ENCODE results near the gene P3H4. TPM values are rescaled to one million over a fixed set of nuclear protein-coding genes. Genes with fewer than 3 reads are reported as not detected.

Gene P3H4
- total and polyA plus RNA-seq, 2 donors (not counting 3 experiments of a cell fraction or from before 2014, with no cell fraction given) = 39.2 to 58.3 TPM

- Histone ChIP-seq H3K9me3 (replicated peaks; ENCODE audit: control insufficient read depth, insufficient read depth, low read length) (no peaks in the 10 kb centered on the region), H3K9me1 (replicated peaks; ENCODE audit: control insufficient read depth, extremely low read depth, insufficient read depth, low read length) (no peaks in the 10 kb centered on the region), H3K4me3 (replicated peaks in 1 of 3; ENCODE audit: insufficient read depth in 1 of 3, low read depth in 1 of 3, low read length in 3 of 3) (no peak overlapping the region), H2AFZ (ENCODE audit: low read depth, low read length) (peak overlapping the region; percentile 13), H3K79me2 (ENCODE audit: control insufficient read depth, insufficient read depth, low read length) (no peaks in the 10 kb centered on the region), H4K20me1 (replicated peaks; ENCODE audit: control insufficient read depth, extremely low read depth, insufficient read depth, low read length) (no peaks in the 10 kb centered on the region), H3K36me3 (ENCODE audit: control insufficient read depth in 2 of 2, extremely low read depth in 1 of 2, insufficient read depth in 2 of 2, low read length in 2 of 2) (no peaks in the 10 kb centered on the region), H3K27ac (ENCODE audit: insufficient read depth, low read depth, low read length) (no peak overlapping the region), H3K4me2 (ENCODE audit: insufficient read depth, low read length) (peak overlapping the region; percentile 37), H3K4me1 (ENCODE audit: control insufficient read depth, extremely low read depth, insufficient read depth, low read length) (peaks cover 8% of the 10 kb centered on the region), H3K27me3 (ENCODE audit: control insufficient read depth in 2 of 2, insufficient read depth in 2 of 2, low read length in 2 of 2) (no peaks in the 10 kb centered on the region), H3K9ac (replicated peaks; ENCODE audit: extremely low read depth, insufficient read depth, low read length) (no peak overlapping the region)
- intact Hi-C loops (cut with micrococcal nuclease) (loop anchor here (1.0 to 2.0 kb wide), 4 partner anchors 15 to 63 kb away; partner anchors contain the start of gene JUP), dilution Hi-C loops (cut with MboI; ENCODE audit: extremely low pct_ligation_motif_present, low sequenced_read_pairs) (loop anchor here (10.0 kb wide), 1 partner anchor 57 kb away; no protein-coding TSS in a partner anchor)
- TF ChIP-seq CTCF (IDR thresholded peaks at IDR 0.05; ENCODE audit: extremely low read depth in 1 of 2, insufficient read depth in 1 of 2, low read depth in 1 of 2, low read length in 2 of 2) = peak; percentile 84 to 95
- peak; percentile 73 for TF ChIP-seq POLR2AphosphoS5 (IDR thresholded peaks at IDR 0.05; ENCODE audit: insufficient read depth, low read depth, low read length)
- no peak for TF ChIP-seq MAX (IDR thresholded peaks at IDR 0.05; ENCODE audit: insufficient read depth, insufficient read length)
- peak; percentile 65 for TF ChIP-seq POLR2A (IDR thresholded peaks at IDR 0.05; ENCODE audit: low read depth, low read length)
- DNase-seq (ENCODE audit: low read depth, low spot score) (peak; percentile 77), FAIRE-seq (peak; percentile 92)
- POLR2A ChIA-PET = interaction anchor here (1.0 to 2.1 kb wide), 3 partner anchors 15 to 24 kb away, joined by 3 to 10 read pairs (median 9); partner anchors contain the start of gene JUP
- CTCF ChIA-PET = interaction anchor here (0.6 to 9.8 kb wide), 23 partner anchors 9 to 157 kb away, joined by 3 to 98 read pairs (median 4); partner anchors contain the start of genes JUP and P3H4
- BruUV-seq (replicated peaks) = no TSS peak
Observed at GRCh38 chr17:41801374-41802271, 10.1 kb downstream of the P3H4 start.

All from endothelial cell of umbilical vein (primary cell).